HCT116 (cell line): ENCODE measurements around the gene UBE2E2. TPM values are rescaled to one million over a fixed set of nuclear protein-coding genes. Genes with fewer than 3 reads are reported as not detected.

ENCODE experiments used
- ATAC-seq: fragments of 200-7000 bp; cut with Tn5 transposase; 2 replicates; pipeline ENCODE4 v1.9.1; 2020; ENCODE audit warnings: mild to moderate bottlenecking, moderate library complexity
- BruUV-seq: library from RNA; stranded (reverse); fragments of 400-500 nt; replicated peaks from 2 replicates; lab custom pipeline; 2021; lab: Mats Ljungman, UMichigan
- CTCF ChIA-PET: fragments of 300-600 bp; sonication (Branson Sonifier 250); formaldehyde crosslinking; loops from one replicate; lab custom pipeline; 2021; ENCODE audit warnings: antibody characterized with exemption; lab: Charles Lee
- POLR2A ChIA-PET: fragments of 300-600, 350-600 bp; sonication (Branson Sonifier 250); formaldehyde crosslinking; loops from one replicate; lab custom pipeline; 2021; ENCODE audit warnings: antibody characterized with exemption; lab: Charles Lee
- RAD21 ChIA-PET, 2 experiments: fragments of 300-600 bp; sonication (Branson Sonifier 250); formaldehyde crosslinking; loops; one replicate each; lab custom pipeline; 2023; ENCODE audit warnings: low total read pairs in 2 of 2; ENCODE audit not compliant: uncharacterized antibody in 2 of 2, unreplicated experiment in 2 of 2, low non-redundant PET in 1 of 2; lab: Charles Lee
- DNase-seq: peaks from one replicate; pipeline ENCODE4 v3.0.0-alpha.2; 2010; ENCODE audit warnings: low read depth, low spot score
- H2AFZ ChIP-seq: fragments of 200-600 bp; shearing (Covaris generic), sonication (generic); 2 replicates; pipeline ENCODE4 v1.6.1; 2017; ENCODE audit warnings: low read depth, mixed run types, mixed read lengths, antibody characterized with exemption, low read length; ENCODE audit not compliant: poor library complexity, severe bottlenecking
- H3K27ac ChIP-seq: 2 replicates; pipeline ENCODE4 v1.5.1; 2012; ENCODE audit warnings: low read depth, low read length
- H3K27me3 ChIP-seq: fragments of 200-600 bp; sonication (generic); 2 replicates; pipeline ENCODE4 v1.6.1; 2016; ENCODE audit warnings: mixed run types, low read length, mixed read lengths; ENCODE audit not compliant: insufficient read depth
- H3K36me3 ChIP-seq, 2 experiments: fragments of 200-500 bp in 1 of 2; fragments of 200-600 bp in 1 of 2; sonication (Bioruptor generic) in 1 of 2; sonication (generic) in 1 of 2; 2 replicates each; pipeline versions ENCODE4 v1.5.1 to v1.6.1; 2014 to 2016; ENCODE audit warnings: low read length in 2 of 2, inconsistent platforms in 1 of 2, mixed read lengths in 1 of 2, mixed run types in 1 of 2; ENCODE audit not compliant: insufficient read depth in 2 of 2, control insufficient read depth in 1 of 2
- H3K4me1 ChIP-seq, 2 experiments: fragments of 200-600 bp in 1 of 2; sonication (generic) in 1 of 2; 2 replicates each; pipeline versions ENCODE4 v1.5.1 to v1.6.1; 2012 to 2017; ENCODE audit warnings: low read length in 2 of 2, inconsistent platforms in 1 of 2, mild to moderate bottlenecking in 1 of 2, mixed read lengths in 1 of 2, mixed run types in 1 of 2, moderate library complexity in 1 of 2; ENCODE audit not compliant: insufficient read depth in 2 of 2, control insufficient read depth in 1 of 2
- H3K4me2 ChIP-seq: fragments of 200-600 bp; sonication (generic); 2 replicates; pipeline ENCODE4 v1.6.1; 2017; ENCODE audit warnings: mixed run types, low read length, mixed read lengths
- H3K4me3 ChIP-seq, 2 experiments: fragments of 200-600 bp in 1 of 2; sonication (generic) in 1 of 2; replicated peaks in 1 of 2; 2 replicates each; pipeline ENCODE4 v1.5.1; 2011 to 2016; ENCODE audit warnings: low read length in 2 of 2, control low read depth in 1 of 2, low read depth in 1 of 2, mild to moderate bottlenecking in 1 of 2, mixed read lengths in 1 of 2, mixed run types in 1 of 2
- H3K79me2 ChIP-seq: fragments of 200-600 bp; sonication (generic); 2 replicates; pipeline ENCODE4 v1.6.1; 2017; ENCODE audit warnings: mild to moderate bottlenecking, mixed run types, low read length, moderate library complexity, mixed read lengths; ENCODE audit not compliant: insufficient read depth
- H3K9ac ChIP-seq: fragments of 200-600 bp; sonication (generic); 2 replicates; pipeline ENCODE4 v1.6.1; 2016; ENCODE audit warnings: low read length, mixed read lengths
- H3K9me2 ChIP-seq: fragments of 200-600 bp; sonication (generic), shearing (Covaris generic); 2 replicates; pipeline ENCODE4 v1.6.1; 2017; ENCODE audit warnings: mixed run types, mild to moderate bottlenecking, moderate library complexity; ENCODE audit not compliant: insufficient read depth
- H3K9me3 ChIP-seq, 2 experiments: fragments of 200-500 bp in 1 of 2; fragments of 200-600 bp in 1 of 2; sonication (Bioruptor generic) in 1 of 2; sonication (generic) in 1 of 2; 2 replicates each; pipeline ENCODE4 v1.6.1; 2014 to 2017; ENCODE audit warnings: low read length in 2 of 2, mixed read lengths in 2 of 2, inconsistent platforms in 1 of 2, low read depth in 1 of 2, mild to moderate bottlenecking in 1 of 2, mixed run types in 1 of 2, moderate library complexity in 1 of 2; ENCODE audit not compliant: control insufficient read depth in 1 of 2, insufficient read depth in 1 of 2
- H4K20me1 ChIP-seq: fragments of 200-600 bp; sonication (generic), shearing (Covaris generic); 2 replicates; pipeline ENCODE4 v1.6.1; 2017; ENCODE audit warnings: mixed run types, mild to moderate bottlenecking, moderate library complexity; ENCODE audit not compliant: insufficient read depth
- ELF1 ChIP-seq: IDR thresholded peaks from 2 replicates; pipeline ENCODE4 v1.6.1; 2012; ENCODE audit warnings: low read depth, borderline replicate concordance
- EZH2 ChIP-seq: fragments of 200-600 bp; sonication (generic); IDR thresholded peaks from 2 replicates; pipeline ENCODE4 v1.6.1; 2017; ENCODE audit warnings: antibody characterized with exemption, mixed run types
- FOSL1 ChIP-seq: IDR thresholded peaks from 2 replicates; pipeline ENCODE4 v1.6.1; 2012; ENCODE audit warnings: low read depth
- SIN3A ChIP-seq: IDR thresholded peaks from 2 replicates; pipeline ENCODE4 v1.6.1; 2012; ENCODE audit warnings: low read depth
- YY1 ChIP-seq: IDR thresholded peaks from 2 replicates; pipeline ENCODE4 v1.6.1; 2011; ENCODE audit warnings: low read length, low read depth, moderate library complexity, mild to moderate bottlenecking; ENCODE audit not compliant: insufficient replicate concordance; ENCODE audit errors: extremely low read depth
- intact Hi-C: fragments of 100-400 bp; cut with micrococcal nuclease; formaldehyde crosslinking; loops from 2 replicates; pipeline ENCODE4 v1.10.0; 2022
- total RNA-seq: library from RNA; stranded (reverse); gene quantifications from one replicate; pipeline ENCODE4 v1.2.1, GENCODE V29; 2021; ENCODE audit not compliant: unreplicated experiment
- TF ChIP-seq, protein P1 (sequence below): IDR thresholded peaks from 2 replicates; pipeline ENCODE4 v1.6.1; 2012; ENCODE audit warnings: low read depth
- TF ChIP-seq, protein P2 (sequence below): IDR thresholded peaks from 2 replicates; pipeline ENCODE4 v1.6.1; 2011; ENCODE audit warnings: mild to moderate bottlenecking, low read length, moderate library complexity; ENCODE audit not compliant: insufficient replicate concordance; ENCODE audit errors: extremely low read depth

UBE2E2 gene
- total RNA-seq, 1 experiment from 2014 or later = 21.4 TPM

DNA sequence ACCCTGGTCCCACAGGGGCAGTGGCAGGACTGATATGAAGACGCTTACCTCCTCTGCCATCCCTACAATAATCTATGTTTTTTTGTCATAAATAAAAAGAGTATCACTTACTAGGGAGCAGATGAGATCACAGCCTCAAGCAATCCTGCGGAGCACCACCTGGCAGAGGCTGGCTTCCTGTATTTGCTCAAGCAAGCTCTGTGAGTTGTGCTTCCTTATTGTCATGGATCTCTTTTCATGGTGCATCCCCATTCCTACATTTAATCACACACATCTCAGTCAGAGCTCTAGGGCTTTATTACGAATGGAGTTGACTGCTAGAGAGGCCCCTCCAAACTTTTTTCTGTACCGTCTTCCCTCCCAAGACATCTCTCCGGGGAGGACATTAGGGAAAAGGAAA is 186.0 kb downstream of the UBE2E2 start:
- Histone ChIP-seq H4K20me1 (no peaks in the 10 kb centered on the region), H3K36me3 (no peaks in the 10 kb centered on the region)
- RAD21 ChIA-PET = no interaction called here
- no peak for TF ChIP-seq EZH2
- TF ChIP-seq, all 23 proteins: peak for 0
- ATAC-seq (no peak), DNase-seq (no peak)
- H3K9me3 ChIP-seq = no peaks in the 10 kb centered on the region
- BruUV-seq = no TSS peak
- no peak overlapping the region for H3K9ac ChIP-seq
- no peaks in the 10 kb centered on the region for H3K9me2 ChIP-seq
- ChIA-PET CTCF (no interaction called here), POLR2A (no interaction called here)
- no peaks in the 10 kb centered on the region for H3K79me2 ChIP-seq
- H3K4me3 ChIP-seq = no peak overlapping the region
- H3K4me1 ChIP-seq = no peaks in the 10 kb centered on the region
- H3K27ac ChIP-seq = no peak overlapping the region
- intact Hi-C loops = no loop called here
- 0 out of 2 replicates have a peak, but pooled peaks cover 13% of the 10 kb centered on the region for H3K27me3 ChIP-seq
- H2AFZ ChIP-seq = no peak overlapping the region
- no peak overlapping the region for H3K4me2 ChIP-seq

GRCh38 chr3:23389686-23390085 is 186.6 kb downstream of the UBE2E2 start:
- no peak overlapping the region for H3K4me3 ChIP-seq
- ChIA-PET CTCF (no interaction called here), POLR2A (no interaction called here), RAD21 (no interaction called here)
- H2AFZ ChIP-seq = no peak overlapping the region
- H3K36me3 ChIP-seq = no peaks in the 10 kb centered on the region
- no peak overlapping the region for H3K27ac ChIP-seq
- H3K9ac ChIP-seq = no peak overlapping the region
- ATAC-seq (no peak), DNase-seq (no peak)
- no TSS peak for BruUV-seq
- no peaks in the 10 kb centered on the region for H3K9me3 ChIP-seq
- no peak overlapping the region for H3K4me2 ChIP-seq
- H3K27me3 ChIP-seq = 0 out of 2 replicates have a peak, but pooled peaks cover 13% of the 10 kb centered on the region
- no peaks in the 10 kb centered on the region for H3K79me2 ChIP-seq
- TF ChIP-seq SIN3A = no peak
- no peak for TF ChIP-seq FOSL1
- no peak for TF ChIP-seq EZH2
- no peaks in the 10 kb centered on the region for H3K9me2 ChIP-seq
- intact Hi-C loops = no loop called here
- H3K4me1 ChIP-seq = no peaks in the 10 kb centered on the region
- no peaks in the 10 kb centered on the region for H4K20me1 ChIP-seq

DNA sequence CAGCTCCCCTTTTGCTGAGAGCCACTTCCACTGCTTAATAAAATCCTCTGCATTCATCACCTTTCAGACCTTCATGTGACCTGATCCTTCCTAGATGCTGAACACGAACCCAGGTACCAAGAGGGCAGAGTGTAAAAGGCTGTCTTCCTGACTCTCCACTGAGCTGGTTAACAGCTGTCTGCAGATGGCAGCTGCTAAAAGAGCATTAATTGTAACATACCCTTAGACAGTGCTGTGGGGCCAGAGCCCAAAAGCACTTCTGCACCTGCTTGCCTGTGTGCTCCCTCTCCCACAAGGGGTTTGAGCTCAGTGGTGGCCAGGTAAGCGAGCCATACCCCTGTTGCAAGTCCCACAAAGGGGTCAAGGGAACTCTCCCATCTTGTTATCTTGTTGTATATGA is 187.3 kb downstream of the UBE2E2 start:
- 0 out of 2 replicates have a peak, but pooled peaks cover 9% of the 10 kb centered on the region for H3K27me3 ChIP-seq
- H3K9me3 ChIP-seq = no peaks in the 10 kb centered on the region
- H3K9me2 ChIP-seq = no peaks in the 10 kb centered on the region
- no peak for ATAC-seq
- no peak overlapping the region for H2AFZ ChIP-seq
- RAD21 ChIA-PET = no interaction called here
- CTCF ChIA-PET = no interaction called here
- POLR2A ChIA-PET = no interaction called here
- no peaks in the 10 kb centered on the region for H3K4me1 ChIP-seq
- no peaks in the 10 kb centered on the region for H3K36me3 ChIP-seq
- no peak overlapping the region for H3K9ac ChIP-seq
- no TSS peak for BruUV-seq
- no peaks in the 10 kb centered on the region for H4K20me1 ChIP-seq
- H3K4me3 ChIP-seq = no peak overlapping the region
- no peak overlapping the region for H3K4me2 ChIP-seq
- no peak overlapping the region for H3K27ac ChIP-seq
- H3K79me2 ChIP-seq = no peaks in the 10 kb centered on the region
- DNase-seq = no peak
- intact Hi-C loops = no loop called here
- no peak for TF ChIP-seq ELF1
- TF ChIP-seq YY1 = no peak
- TF ChIP-seq EZH2 = no peak
- TF ChIP-seq, protein P1, sequence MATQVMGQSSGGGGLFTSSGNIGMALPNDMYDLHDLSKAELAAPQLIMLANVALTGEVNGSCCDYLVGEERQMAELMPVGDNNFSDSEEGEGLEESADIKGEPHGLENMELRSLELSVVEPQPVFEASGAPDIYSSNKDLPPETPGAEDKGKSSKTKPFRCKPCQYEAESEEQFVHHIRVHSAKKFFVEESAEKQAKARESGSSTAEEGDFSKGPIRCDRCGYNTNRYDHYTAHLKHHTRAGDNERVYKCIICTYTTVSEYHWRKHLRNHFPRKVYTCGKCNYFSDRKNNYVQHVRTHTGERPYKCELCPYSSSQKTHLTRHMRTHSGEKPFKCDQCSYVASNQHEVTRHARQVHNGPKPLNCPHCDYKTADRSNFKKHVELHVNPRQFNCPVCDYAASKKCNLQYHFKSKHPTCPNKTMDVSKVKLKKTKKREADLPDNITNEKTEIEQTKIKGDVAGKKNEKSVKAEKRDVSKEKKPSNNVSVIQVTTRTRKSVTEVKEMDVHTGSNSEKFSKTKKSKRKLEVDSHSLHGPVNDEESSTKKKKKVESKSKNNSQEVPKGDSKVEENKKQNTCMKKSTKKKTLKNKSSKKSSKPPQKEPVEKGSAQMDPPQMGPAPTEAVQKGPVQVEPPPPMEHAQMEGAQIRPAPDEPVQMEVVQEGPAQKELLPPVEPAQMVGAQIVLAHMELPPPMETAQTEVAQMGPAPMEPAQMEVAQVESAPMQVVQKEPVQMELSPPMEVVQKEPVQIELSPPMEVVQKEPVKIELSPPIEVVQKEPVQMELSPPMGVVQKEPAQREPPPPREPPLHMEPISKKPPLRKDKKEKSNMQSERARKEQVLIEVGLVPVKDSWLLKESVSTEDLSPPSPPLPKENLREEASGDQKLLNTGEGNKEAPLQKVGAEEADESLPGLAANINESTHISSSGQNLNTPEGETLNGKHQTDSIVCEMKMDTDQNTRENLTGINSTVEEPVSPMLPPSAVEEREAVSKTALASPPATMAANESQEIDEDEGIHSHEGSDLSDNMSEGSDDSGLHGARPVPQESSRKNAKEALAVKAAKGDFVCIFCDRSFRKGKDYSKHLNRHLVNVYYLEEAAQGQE = no peak
- TF ChIP-seq, protein P2, sequence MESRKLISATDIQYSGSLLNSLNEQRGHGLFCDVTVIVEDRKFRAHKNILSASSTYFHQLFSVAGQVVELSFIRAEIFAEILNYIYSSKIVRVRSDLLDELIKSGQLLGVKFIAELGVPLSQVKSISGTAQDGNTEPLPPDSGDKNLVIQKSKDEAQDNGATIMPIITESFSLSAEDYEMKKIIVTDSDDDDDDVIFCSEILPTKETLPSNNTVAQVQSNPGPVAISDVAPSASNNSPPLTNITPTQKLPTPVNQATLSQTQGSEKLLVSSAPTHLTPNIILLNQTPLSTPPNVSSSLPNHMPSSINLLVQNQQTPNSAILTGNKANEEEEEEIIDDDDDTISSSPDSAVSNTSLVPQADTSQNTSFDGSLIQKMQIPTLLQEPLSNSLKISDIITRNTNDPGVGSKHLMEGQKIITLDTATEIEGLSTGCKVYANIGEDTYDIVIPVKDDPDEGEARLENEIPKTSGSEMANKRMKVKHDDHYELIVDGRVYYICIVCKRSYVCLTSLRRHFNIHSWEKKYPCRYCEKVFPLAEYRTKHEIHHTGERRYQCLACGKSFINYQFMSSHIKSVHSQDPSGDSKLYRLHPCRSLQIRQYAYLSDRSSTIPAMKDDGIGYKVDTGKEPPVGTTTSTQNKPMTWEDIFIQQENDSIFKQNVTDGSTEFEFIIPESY = no peak
